GM18511 (cell line): Measurements from ENCODE around the gene CTIF.

Experiments
- ATAC-seq: cut with Tn5 transposase; IDR thresholded peaks from one replicate; pipeline ENCODE4 v1.9.1; 2021; ENCODE audit warnings: mild to moderate bottlenecking, moderate library complexity; ENCODE audit not compliant: unreplicated experiment

Gene CTIF

GRCh38 chr18:48531908-48532307, 6.9 kb upstream of the CTIF start:
- ATAC-seq, result no peak

- peak; percentile 49 for ATAC-seq
These were observed 5.3 kb upstream of the CTIF start for GRCh38 chr18:48533340-48534070.

GRCh38 chr18:48534364-48534763, 4.5 kb upstream of the CTIF start:
- ATAC-seq, result no peak

GRCh38 chr18:48535956-48536355, 2.9 kb upstream of the CTIF start:
- ATAC-seq, result no peak

- ATAC-seq, result no peak
These were observed 2.3 kb upstream of the CTIF start for GRCh38 chr18:48536516-48536915.

GRCh38 chr18:48539406-48540250, 797 bp downstream of the CTIF start:
- no peak for ATAC-seq

- peak; percentile 52 for ATAC-seq
These were observed 1.6 kb downstream of the CTIF start for GRCh38 chr18:48540251-48541025.

- ATAC-seq, result peak; percentile 44
These were observed 2.4 kb downstream of the CTIF start for GRCh38 chr18:48541026-48541746.

- no peak for ATAC-seq
These were observed 3.0 kb downstream of the CTIF start for GRCh38 chr18:48541747-48542400.

GRCh38 chr18:48542513-48543181, 3.8 kb downstream of the CTIF start:
- no peak for ATAC-seq

- no peak for ATAC-seq
These were observed 4.4 kb downstream of the CTIF start for GRCh38 chr18:48543228-48543627.

- ATAC-seq, result no peak
These were observed 5.3 kb downstream of the CTIF start for GRCh38 chr18:48544116-48544515.

GRCh38 chr18:48544661-48545415, 6.0 kb downstream of the CTIF start:
- no peak for ATAC-seq

- no peak for ATAC-seq
These were observed 7.0 kb downstream of the CTIF start for GRCh38 chr18:48545757-48546321.

- no peak for ATAC-seq
These were observed 7.6 kb downstream of the CTIF start for GRCh38 chr18:48546396-48546795.

- no peak for ATAC-seq
These were observed 8.7 kb downstream of the CTIF start for GRCh38 chr18:48547531-48547981.

- no peak for ATAC-seq
These were observed 9.4 kb downstream of the CTIF start for GRCh38 chr18:48548011-48548771.

- ATAC-seq, result no peak
These were observed 10.1 kb downstream of the CTIF start for GRCh38 chr18:48548921-48549320.
